ENCODE data around the gene FXN. TPM values are rescaled to one million over a fixed set of nuclear protein-coding genes. Genes with fewer than 3 reads are reported as not detected.

FXN gene
- total RNA-seq, 1 donor from 2014 or later, result 45.4 TPM

- Mint-ChIP-seq H3K27ac (no peak overlapping the region), H3K4me1 (peaks cover 14% of the 10 kb centered on the region), H3K9me3 (no peaks in the 10 kb centered on the region), H3K27me3 (peaks cover 22% of the 10 kb centered on the region), H3K4me3 (peak overlapping the region; percentile 40), H3K36me3 (ENCODE audit: low read depth) (peaks cover 4% of the 10 kb centered on the region)
- intact Hi-C loops (cut with micrococcal nuclease), result no loop called here
- DNase-seq, result peak; percentile 64
These were observed 22.7 kb upstream of the FXN start for GRCh38 chr9:69012696-69013381.

GRCh38 chr9:69013382-69013727, 22.2 kb upstream of the FXN start:
- H3K36me3 Mint-ChIP-seq (ENCODE audit: low read depth), result peaks cover under 1% of the 10 kb centered on the region
- no peak overlapping the region for H3K4me3 Mint-ChIP-seq
- no peak for DNase-seq
- H3K27me3 Mint-ChIP-seq, result peaks cover 22% of the 10 kb centered on the region
- peaks cover 15% of the 10 kb centered on the region for H3K4me1 Mint-ChIP-seq
- intact Hi-C loops (cut with micrococcal nuclease), result no loop called here
- H3K27ac Mint-ChIP-seq, result no peak overlapping the region
- no peaks in the 10 kb centered on the region for H3K9me3 Mint-ChIP-seq

GRCh38 chr9:69014013-69014412, 21.5 kb upstream of the FXN start, which contains the start of gene PRKACG:
Gene PRKACG, minus strand, starts transcription at chr9:69014113. Its CDS starts 21 bp downstream, at chr9:69014092.
- H3K4me3 Mint-ChIP-seq, result peak within 1 kb of the TSS; percentile 40
- H3K27ac Mint-ChIP-seq, result no peak within 1 kb of the TSS

GRCh38 chr9:69016191-69017096, 19.1 kb upstream of the FXN start:
- no peaks in the 10 kb centered on the region for H3K36me3 Mint-ChIP-seq (ENCODE audit: low read depth)
- no peak for DNase-seq
- H3K27me3 Mint-ChIP-seq, result peaks cover 22% of the 10 kb centered on the region
- no peak overlapping the region for H3K27ac Mint-ChIP-seq
- no peaks in the 10 kb centered on the region for H3K9me3 Mint-ChIP-seq
- peaks cover 34% of the 10 kb centered on the region for H3K4me1 Mint-ChIP-seq
- intact Hi-C loops (cut with micrococcal nuclease), result no loop called here
- no peak overlapping the region for H3K4me3 Mint-ChIP-seq

More at GRCh38 chr9:69014013-69014412, 21.5 kb upstream of the FXN start, which contains the start of gene PRKACG:
- intact Hi-C loops (cut with micrococcal nuclease), result no loop called here
- no peaks in the 10 kb centered on the region for H3K36me3 Mint-ChIP-seq (ENCODE audit: low read depth)
- H3K27me3 Mint-ChIP-seq, result peaks cover 22% of the 10 kb centered on the region
- peaks cover 19% of the 10 kb centered on the region for H3K4me1 Mint-ChIP-seq
- no peaks in the 10 kb centered on the region for H3K9me3 Mint-ChIP-seq
- DNase-seq, result no peak

GRCh38 chr9:69018737-69019136, 16.8 kb upstream of the FXN start:
- Mint-ChIP-seq H3K36me3 (ENCODE audit: low read depth) (no peaks in the 10 kb centered on the region), H3K9me3 (no peaks in the 10 kb centered on the region), H3K27me3 (peaks cover 15% of the 10 kb centered on the region), H3K4me3 (no peak overlapping the region), H3K4me1 (peaks cover 31% of the 10 kb centered on the region), H3K27ac (no peak overlapping the region)
- DNase-seq, result no peak
- intact Hi-C loops (cut with micrococcal nuclease), result no loop called here

- H3K4me1 Mint-ChIP-seq, result peaks cover 36% of the 10 kb centered on the region
- H3K4me3 Mint-ChIP-seq, result peak overlapping the region; percentile 53
- intact Hi-C loops (cut with micrococcal nuclease), result loop anchor here (10.0 kb wide), 1 partner anchor 215 kb away; no protein-coding TSS in a partner anchor
- no peaks in the 10 kb centered on the region for H3K9me3 Mint-ChIP-seq
- H3K27ac Mint-ChIP-seq, result peak overlapping the region; percentile 16
- H3K36me3 Mint-ChIP-seq (ENCODE audit: low read depth), result no peaks in the 10 kb centered on the region
- peak; percentile 83 for DNase-seq
- H3K27me3 Mint-ChIP-seq, result peaks cover 15% of the 10 kb centered on the region
These were observed 15.7 kb upstream of the FXN start for GRCh38 chr9:69019808-69020207.

GRCh38 chr9:69020301-69021145, 15.0 kb upstream of the FXN start:
- Mint-ChIP-seq H3K9me3 (no peaks in the 10 kb centered on the region), H3K27ac (no peak overlapping the region), H3K36me3 (ENCODE audit: low read depth) (no peaks in the 10 kb centered on the region), H3K27me3 (peaks cover 13% of the 10 kb centered on the region), H3K4me1 (peaks cover 34% of the 10 kb centered on the region), H3K4me3 (peak overlapping the region; percentile 53)
- no peak for DNase-seq
- intact Hi-C loops (cut with micrococcal nuclease), result loop anchor here (10.0 kb wide), 1 partner anchor 216 kb away; no protein-coding TSS in a partner anchor

GRCh38 chr9:69023650-69024049, 11.9 kb upstream of the FXN start:
- no peaks in the 10 kb centered on the region for H3K36me3 Mint-ChIP-seq (ENCODE audit: low read depth)
- H3K4me1 Mint-ChIP-seq, result peaks cover 44% of the 10 kb centered on the region
- no peak overlapping the region for H3K27ac Mint-ChIP-seq
- peaks cover 2% of the 10 kb centered on the region for H3K27me3 Mint-ChIP-seq
- no peak overlapping the region for H3K4me3 Mint-ChIP-seq
- H3K9me3 Mint-ChIP-seq, result no peaks in the 10 kb centered on the region
- DNase-seq, result no peak
- intact Hi-C loops (cut with micrococcal nuclease), result loop anchor here (10.0 kb wide), 1 partner anchor 219 kb away; no protein-coding TSS in a partner anchor

GRCh38 chr9:69027355-69028097, 8.0 kb upstream of the FXN start:
- Mint-ChIP-seq H3K27ac (no peak overlapping the region), H3K9me3 (no peaks in the 10 kb centered on the region), H3K27me3 (peaks cover 2% of the 10 kb centered on the region), H3K36me3 (ENCODE audit: low read depth) (no peaks in the 10 kb centered on the region), H3K4me3 (no peak overlapping the region), H3K4me1 (peaks cover 44% of the 10 kb centered on the region)
- intact Hi-C loops (cut with micrococcal nuclease), result loop anchor here (1.0 to 10.0 kb wide), 8 partner anchors 8 to 443 kb away; partner anchors contain the start of gene FXN
- peak; percentile 84 for DNase-seq

GRCh38 chr9:69028754-69029153, 6.8 kb upstream of the FXN start:
- H3K9me3 Mint-ChIP-seq, result no peaks in the 10 kb centered on the region
- peaks cover 40% of the 10 kb centered on the region for H3K4me1 Mint-ChIP-seq
- no peaks in the 10 kb centered on the region for H3K36me3 Mint-ChIP-seq (ENCODE audit: low read depth)
- H3K27me3 Mint-ChIP-seq, result peaks cover 2% of the 10 kb centered on the region
- intact Hi-C loops (cut with micrococcal nuclease), result loop anchor here (2.0 to 10.0 kb wide), 3 partner anchors 74 to 246 kb away; a partner anchor contains a TSS
- H3K4me3 Mint-ChIP-seq, result peak overlapping the region; percentile 32
- peak; percentile 89 for DNase-seq
- H3K27ac Mint-ChIP-seq, result peak overlapping the region; percentile 75

- no peaks in the 10 kb centered on the region for H3K9me3 Mint-ChIP-seq
- H3K4me3 Mint-ChIP-seq, result no peak overlapping the region
- H3K27ac Mint-ChIP-seq, result no peak overlapping the region
- no peaks in the 10 kb centered on the region for H3K27me3 Mint-ChIP-seq
- intact Hi-C loops (cut with micrococcal nuclease), result loop anchor here (2.0 to 10.0 kb wide), 3 partner anchors 75 to 247 kb away; a partner anchor contains a TSS
- peaks cover 38% of the 10 kb centered on the region for H3K4me1 Mint-ChIP-seq
- no peaks in the 10 kb centered on the region for H3K36me3 Mint-ChIP-seq (ENCODE audit: low read depth)
- no peak for DNase-seq
These were observed 6.0 kb upstream of the FXN start for GRCh38 chr9:69029535-69029934.

GRCh38 chr9:69030851-69031645, 4.5 kb upstream of the FXN start:
- H3K4me1 Mint-ChIP-seq, result peaks cover 40% of the 10 kb centered on the region
- DNase-seq, result no peak
- no peak overlapping the region for H3K27ac Mint-ChIP-seq
- peaks cover 2% of the 10 kb centered on the region for H3K36me3 Mint-ChIP-seq (ENCODE audit: low read depth)
- no peak overlapping the region for H3K4me3 Mint-ChIP-seq
- no peaks in the 10 kb centered on the region for H3K9me3 Mint-ChIP-seq
- no peaks in the 10 kb centered on the region for H3K27me3 Mint-ChIP-seq
- intact Hi-C loops (cut with micrococcal nuclease), result no loop called here

Measured in activated CD4-positive, alpha-beta T cell treated with anti-CD3 and anti-CD28 coated beads, Interleukin-2, amount 10 ng/mL, durations not matched to agents 24 days and 14 days (primary cell).